ENCODE results near the gene ACSL5. TPM values are rescaled to one million over a fixed set of nuclear protein-coding genes. Genes with fewer than 3 reads are reported as not detected.

Gene ACSL5
- total RNA-seq: 29.2 and 56.2 TPM in 2 replicates

- no peak for DNase-seq (ENCODE audit: low read depth in 2 of 2)
These were observed at the start of gene ACSL5 for GRCh38 chr10:112373912-112374338. ACSL5 (plus strand) TSS chr10:112374116; CDS start chr10:112394947, 20,831 bp downstream.

GRCh38 chr10:112327678-112328077 is 46.2 kb upstream of the ACSL5 start:
- no peak for DNase-seq (ENCODE audit: low read depth in 2 of 2)

GRCh38 chr10:112330162-112330561 is 43.8 kb upstream of the ACSL5 start:
- no peak for DNase-seq (ENCODE audit: low read depth in 2 of 2)

- DNase-seq (ENCODE audit: low read depth in 2 of 2): no peak
These were observed 43.2 kb upstream of the ACSL5 start for GRCh38 chr10:112330607-112331160.

GRCh38 chr10:112332022-112332421 is 41.9 kb upstream of the ACSL5 start:
- DNase-seq (ENCODE audit: low read depth in 2 of 2): no peak

GRCh38 chr10:112332509-112333228 is 41.2 kb upstream of the ACSL5 start:
- DNase-seq (ENCODE audit: low read depth in 2 of 2): no peak

GRCh38 chr10:112333452-112333851 is 40.5 kb upstream of the ACSL5 start:
- no peak for DNase-seq (ENCODE audit: low read depth in 2 of 2)

- no peak for DNase-seq (ENCODE audit: low read depth in 2 of 2)
These were observed 38.6 kb upstream of the ACSL5 start for GRCh38 chr10:112335111-112335867.

GRCh38 chr10:112335868-112336265 is 38.0 kb upstream of the ACSL5 start:
- DNase-seq (ENCODE audit: low read depth in 2 of 2): no peak

- DNase-seq (ENCODE audit: low read depth in 2 of 2): no peak
These were observed 37.2 kb upstream of the ACSL5 start for GRCh38 chr10:112336556-112337201.

GRCh38 chr10:112338957-112339356 is 35.0 kb upstream of the ACSL5 start:
- DNase-seq (ENCODE audit: low read depth in 2 of 2): no peak

GRCh38 chr10:112340601-112341000 is 33.3 kb upstream of the ACSL5 start:
- DNase-seq (ENCODE audit: low read depth in 2 of 2): no peak

- peak; percentile 20 to 87 for DNase-seq (ENCODE audit: low read depth in 2 of 2)
These were observed 30.7 kb upstream of the ACSL5 start for GRCh38 chr10:112343056-112343806.

GRCh38 chr10:112344261-112344660 is 29.7 kb upstream of the ACSL5 start:
- DNase-seq (ENCODE audit: low read depth in 2 of 2): no peak

- no peak for DNase-seq (ENCODE audit: low read depth in 2 of 2)
These were observed 28.7 kb upstream of the ACSL5 start for GRCh38 chr10:112345202-112345601.

- no peak for DNase-seq (ENCODE audit: low read depth in 2 of 2)
These were observed 28.2 kb upstream of the ACSL5 start for GRCh38 chr10:112345743-112346142.

GRCh38 chr10:112346774-112347173 is 27.1 kb upstream of the ACSL5 start:
- no peak for DNase-seq (ENCODE audit: low read depth in 2 of 2)

GRCh38 chr10:112347709-112348671 is 25.9 kb upstream of the ACSL5 start:
- no peak for DNase-seq (ENCODE audit: low read depth in 2 of 2)

GRCh38 chr10:112348759-112349158 is 25.2 kb upstream of the ACSL5 start:
- no peak for DNase-seq (ENCODE audit: low read depth in 2 of 2)

GRCh38 chr10:112349521-112350085 is 24.3 kb upstream of the ACSL5 start:
- DNase-seq (ENCODE audit: low read depth in 2 of 2): no peak
